GM12874 (cell line): ENCODE results near the gene PPFIA1.

Source experiments
- CTCF ChIP-seq: IDR thresholded peaks from 2 replicates; pipeline ENCODE4 v1.5.1; 2011; ENCODE audit warnings: low read depth, mild to moderate bottlenecking, control low read depth, low read length, moderate library complexity; ENCODE audit not compliant: insufficient read depth

Gene PPFIA1

DNA sequence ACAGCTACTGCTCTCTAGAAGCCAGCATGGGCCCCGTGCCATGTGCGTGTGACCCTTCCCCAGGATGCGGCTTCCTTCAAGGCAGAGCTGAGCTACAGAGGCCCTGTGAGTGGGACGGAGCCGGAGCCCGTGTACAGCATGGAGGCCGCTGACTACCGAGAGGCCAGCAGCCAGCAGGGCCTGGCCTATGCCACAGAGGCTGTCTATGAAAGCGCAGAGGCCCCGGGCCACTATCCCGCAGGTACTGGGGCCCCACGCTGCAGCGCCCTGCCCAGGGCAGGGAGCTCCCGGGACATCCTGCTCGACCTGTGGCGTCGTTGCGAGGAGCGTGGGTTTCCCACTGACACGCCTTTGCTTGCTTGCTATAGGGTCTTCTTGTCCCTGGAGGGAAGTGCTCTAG, 162.5 kb downstream of the PPFIA1 start:
- no peak for TF ChIP-seq CTCF

DNA sequence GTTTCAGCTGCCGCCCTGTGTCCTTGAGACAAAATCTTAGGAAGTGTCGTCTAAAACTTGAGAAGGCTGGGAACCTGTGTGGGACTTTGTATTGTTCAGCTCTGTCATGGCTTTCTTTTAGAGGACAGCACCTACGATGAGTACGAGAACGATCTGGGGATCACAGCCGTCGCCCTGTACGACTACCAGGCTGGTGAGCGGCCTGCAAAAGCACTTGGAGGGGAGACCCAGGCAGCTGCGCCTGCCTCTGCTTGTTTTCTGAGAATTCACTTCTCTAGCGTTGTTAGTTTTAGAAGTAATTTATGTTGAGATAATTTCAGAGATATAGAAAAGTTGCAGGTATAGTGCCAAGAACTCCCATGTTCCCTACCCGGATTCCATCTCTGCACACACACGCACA, 163.0 kb downstream of the PPFIA1 start:
- no peak for TF ChIP-seq CTCF
